IPS-15b (cell line): ENCODE results near the gene SETD1A.

Experiments
- H3K27me3 ChIP-seq: one replicate; pipeline ENCODE4 v1.6.1; 2013; ENCODE audit warnings: low read length; ENCODE audit not compliant: control insufficient read depth, insufficient read depth
- H3K36me3 ChIP-seq: one replicate; pipeline ENCODE4 v1.6.1; 2013; ENCODE audit warnings: low read length; ENCODE audit not compliant: control insufficient read depth, insufficient read depth
- H3K4me1 ChIP-seq: one replicate; pipeline ENCODE4 v1.6.1; 2013; ENCODE audit warnings: mild to moderate bottlenecking, low read length; ENCODE audit not compliant: control insufficient read depth, insufficient read depth
- H3K4me3 ChIP-seq: one replicate; pipeline ENCODE4 v1.5.1; 2013; ENCODE audit warnings: low read depth, low read length
- H3K9ac ChIP-seq: one replicate; pipeline ENCODE4 v1.6.1; 2013; ENCODE audit warnings: low read depth, mild to moderate bottlenecking, low read length
- H3K9me3 ChIP-seq: one replicate; pipeline ENCODE4 v1.6.1; 2013; ENCODE audit warnings: mild to moderate bottlenecking, low read length; ENCODE audit not compliant: control insufficient read depth, insufficient read depth

Gene SETD1A

DNA sequence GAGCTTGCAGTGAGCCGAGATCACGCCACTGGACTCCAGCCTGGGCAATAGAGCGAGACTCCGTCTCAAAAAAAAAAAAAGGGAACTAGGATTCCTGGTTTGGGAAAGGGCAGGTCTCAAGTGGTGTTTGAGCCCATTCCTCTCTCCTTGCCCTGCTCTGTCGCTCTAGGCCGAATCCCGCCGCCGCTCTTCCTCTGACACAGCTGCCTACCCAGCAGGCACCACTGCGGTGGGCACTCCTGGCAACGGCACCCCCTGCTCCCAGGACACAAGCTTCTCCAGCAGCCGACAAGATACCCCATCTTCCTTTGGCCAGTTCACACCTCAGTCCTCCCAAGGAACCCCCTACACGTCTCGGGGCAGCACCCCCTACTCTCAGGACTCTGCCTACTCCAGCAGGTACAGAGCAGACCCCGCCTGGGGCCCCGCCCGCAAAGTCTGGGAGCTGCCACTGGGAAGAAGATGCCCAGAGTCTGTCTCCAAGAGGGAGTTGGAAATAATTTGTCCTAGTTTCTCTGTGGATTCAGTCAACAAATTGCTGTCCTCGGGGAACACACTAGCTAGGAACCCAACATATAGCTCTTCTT, 6.5 kb downstream of the SETD1A start:
- H3K36me3 ChIP-seq = peaks cover 66% of the 10 kb centered on the region
- H3K9ac ChIP-seq = no peak overlapping the region
- H3K4me1 ChIP-seq = no peaks in the 10 kb centered on the region
- no peaks in the 10 kb centered on the region for H3K27me3 ChIP-seq
- no peaks in the 10 kb centered on the region for H3K9me3 ChIP-seq
- no peak overlapping the region for H3K4me3 ChIP-seq

DNA sequence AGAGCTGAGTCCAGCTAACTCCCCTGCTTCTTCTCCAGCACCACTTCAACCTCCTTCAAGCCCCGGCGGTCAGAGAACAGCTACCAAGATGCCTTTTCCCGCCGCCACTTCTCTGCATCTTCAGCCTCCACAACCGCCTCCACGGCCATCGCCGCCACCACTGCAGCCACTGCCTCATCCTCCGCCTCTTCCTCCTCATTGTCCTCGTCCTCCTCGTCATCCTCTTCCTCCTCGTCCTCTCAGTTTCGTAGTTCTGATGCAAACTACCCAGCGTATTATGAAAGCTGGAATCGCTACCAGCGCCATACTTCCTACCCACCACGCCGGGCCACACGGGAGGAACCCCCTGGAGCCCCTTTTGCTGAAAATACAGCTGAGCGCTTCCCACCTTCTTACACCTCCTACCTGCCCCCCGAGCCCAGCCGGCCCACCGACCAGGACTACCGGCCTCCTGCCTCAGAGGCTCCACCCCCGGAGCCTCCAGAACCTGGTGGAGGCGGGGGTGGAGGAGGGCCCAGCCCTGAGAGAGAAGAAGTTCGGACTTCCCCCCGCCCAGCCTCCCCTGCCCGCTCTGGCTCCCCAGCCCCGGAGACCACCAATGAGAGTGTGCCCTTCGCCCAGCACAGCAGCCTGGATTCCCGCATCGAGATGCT, 7.1 kb downstream of the SETD1A start:
- peaks cover 72% of the 10 kb centered on the region for H3K36me3 ChIP-seq

DNA sequence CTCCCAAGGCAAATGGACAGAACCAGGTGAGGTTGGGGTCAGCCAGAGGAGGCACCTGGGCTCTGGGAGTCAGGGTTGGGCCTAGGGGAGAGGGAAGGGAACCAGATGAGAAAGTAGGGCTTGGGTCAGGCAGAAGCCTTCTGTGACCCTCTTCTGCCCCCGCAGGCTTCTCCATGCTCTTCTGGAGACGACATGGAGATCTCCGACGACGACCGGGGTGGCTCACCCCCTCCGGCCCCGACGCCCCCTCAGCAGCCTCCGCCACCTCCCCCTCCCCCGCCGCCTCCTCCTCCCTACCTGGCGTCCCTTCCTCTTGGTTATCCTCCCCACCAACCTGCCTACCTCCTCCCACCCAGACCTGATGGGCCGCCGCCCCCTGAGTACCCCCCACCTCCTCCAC, 7.9 kb downstream of the SETD1A start:
- H3K27me3 ChIP-seq = no peaks in the 10 kb centered on the region
- H3K9me3 ChIP-seq = no peaks in the 10 kb centered on the region
- no peak overlapping the region for H3K4me3 ChIP-seq
- no peaks in the 10 kb centered on the region for H3K4me1 ChIP-seq
- H3K36me3 ChIP-seq = peaks cover 67% of the 10 kb centered on the region
- H3K9ac ChIP-seq = no peak overlapping the region

More for the DNA sequence above, 7.1 kb downstream of the SETD1A start:
- no peaks in the 10 kb centered on the region for H3K27me3 ChIP-seq
- no peak overlapping the region for H3K4me3 ChIP-seq
- H3K4me1 ChIP-seq = no peaks in the 10 kb centered on the region
- no peak overlapping the region for H3K9ac ChIP-seq
- no peaks in the 10 kb centered on the region for H3K9me3 ChIP-seq

DNA sequence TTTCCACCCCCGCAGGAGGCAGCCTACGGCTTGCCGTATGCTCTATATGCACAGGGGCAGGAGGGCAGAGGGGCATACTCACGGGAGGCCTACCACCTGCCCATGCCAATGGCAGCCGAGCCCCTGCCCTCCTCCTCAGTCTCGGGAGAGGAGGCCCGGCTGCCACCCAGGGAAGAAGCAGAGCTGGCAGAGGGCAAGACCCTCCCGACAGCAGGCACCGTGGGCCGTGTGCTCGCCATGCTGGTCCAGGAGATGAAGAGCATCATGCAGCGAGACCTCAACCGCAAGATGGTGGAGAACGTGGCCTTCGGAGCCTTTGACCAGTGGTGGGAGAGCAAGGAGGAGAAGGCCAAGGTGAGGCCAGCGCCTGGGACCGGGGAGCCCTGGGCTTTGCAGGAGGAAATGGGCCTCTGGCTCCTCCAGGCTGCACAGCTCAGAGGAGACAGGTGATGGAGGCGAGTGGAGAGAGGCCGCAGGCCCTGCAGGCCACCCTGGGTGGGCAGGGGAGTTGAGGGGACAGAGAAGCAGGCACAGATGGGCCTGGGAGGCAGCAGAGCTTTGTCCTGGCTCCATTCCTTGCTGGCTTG, 8.6 kb downstream of the SETD1A start:
- H3K9me3 ChIP-seq = no peaks in the 10 kb centered on the region
- H3K4me3 ChIP-seq = no peak overlapping the region
- H3K27me3 ChIP-seq = no peaks in the 10 kb centered on the region
- H3K4me1 ChIP-seq = no peaks in the 10 kb centered on the region
- H3K36me3 ChIP-seq = peaks cover 67% of the 10 kb centered on the region
- H3K9ac ChIP-seq = no peak overlapping the region

DNA sequence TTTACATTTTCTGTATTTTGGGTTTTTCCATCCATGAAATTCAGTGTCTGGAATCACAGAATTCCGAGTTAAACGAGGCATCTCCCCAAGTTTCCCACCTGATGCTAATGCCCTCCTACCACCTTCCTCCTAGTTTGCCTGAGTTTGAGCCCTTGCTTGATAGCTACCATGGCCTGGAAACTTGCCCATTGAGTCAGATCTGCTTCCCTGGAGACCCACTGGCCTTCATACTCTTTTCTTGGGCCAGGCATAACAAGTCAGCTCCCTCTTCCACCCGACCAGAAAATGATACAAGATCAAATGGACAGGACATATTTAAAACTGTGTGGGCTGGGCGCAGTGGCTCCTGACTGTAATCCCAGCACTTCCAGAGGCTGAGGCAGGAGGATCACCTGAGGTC, 10.2 kb downstream of the SETD1A start:
- H3K4me3 ChIP-seq = no peak overlapping the region
- no peaks in the 10 kb centered on the region for H3K9me3 ChIP-seq
- peaks cover 75% of the 10 kb centered on the region for H3K36me3 ChIP-seq
- no peaks in the 10 kb centered on the region for H3K27me3 ChIP-seq
- H3K9ac ChIP-seq = no peak overlapping the region
- H3K4me1 ChIP-seq = no peaks in the 10 kb centered on the region

DNA sequence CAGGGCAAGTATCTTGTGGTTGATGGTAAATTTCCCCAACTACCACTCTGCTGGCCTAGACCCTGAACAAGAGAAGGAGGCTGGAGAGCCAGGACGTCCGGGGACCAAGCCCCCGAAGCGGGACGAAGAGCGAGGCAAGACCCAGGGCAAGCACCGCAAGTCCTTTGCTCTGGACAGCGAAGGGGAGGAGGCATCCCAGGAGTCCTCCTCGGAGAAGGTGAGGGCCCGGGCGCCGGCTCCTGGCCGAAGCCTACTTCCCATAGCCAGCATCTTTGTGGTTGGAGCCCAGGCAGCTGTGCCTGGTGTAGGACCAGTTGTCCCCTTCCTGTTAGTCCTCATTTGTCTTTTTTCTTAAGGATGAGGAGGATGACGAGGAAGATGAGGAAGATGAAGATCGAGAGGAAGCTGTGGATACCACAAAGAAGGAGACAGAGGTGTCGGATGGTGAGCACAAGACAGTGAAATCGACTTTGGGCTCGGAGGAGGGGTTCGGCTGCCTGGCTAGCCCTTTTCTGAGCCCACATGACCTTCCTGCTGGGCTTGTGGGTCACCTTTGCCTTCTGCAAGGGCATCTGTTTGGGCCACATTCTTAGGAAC, 11.8 kb downstream of the SETD1A start:
- peaks cover 73% of the 10 kb centered on the region for H3K36me3 ChIP-seq
- H3K4me3 ChIP-seq = no peak overlapping the region
- H3K27me3 ChIP-seq = no peaks in the 10 kb centered on the region
- H3K9me3 ChIP-seq = no peaks in the 10 kb centered on the region
- H3K9ac ChIP-seq = no peak overlapping the region
- H3K4me1 ChIP-seq = no peaks in the 10 kb centered on the region

DNA sequence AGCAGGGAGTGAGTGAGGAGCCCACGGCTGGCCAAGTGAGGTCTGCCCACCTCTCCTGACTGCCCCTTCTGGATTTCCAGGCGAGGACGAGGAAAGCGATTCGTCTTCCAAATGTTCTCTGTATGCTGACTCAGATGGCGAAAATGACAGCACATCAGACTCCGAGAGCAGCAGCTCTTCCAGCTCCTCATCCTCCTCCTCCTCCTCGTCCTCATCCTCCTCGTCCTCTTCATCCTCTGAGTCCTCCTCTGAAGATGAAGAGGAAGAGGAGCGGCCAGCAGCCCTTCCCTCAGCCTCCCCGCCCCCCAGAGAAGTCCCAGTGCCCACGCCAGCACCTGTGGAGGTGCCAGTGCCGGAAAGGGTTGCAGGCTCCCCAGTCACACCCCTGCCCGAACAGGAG, 13.7 kb downstream of the SETD1A start:
- Histone ChIP-seq H3K36me3 (peaks cover 71% of the 10 kb centered on the region), H3K9ac (no peak overlapping the region), H3K9me3 (no peaks in the 10 kb centered on the region), H3K4me1 (no peaks in the 10 kb centered on the region), H3K4me3 (no peak overlapping the region), H3K27me3 (no peaks in the 10 kb centered on the region)

DNA sequence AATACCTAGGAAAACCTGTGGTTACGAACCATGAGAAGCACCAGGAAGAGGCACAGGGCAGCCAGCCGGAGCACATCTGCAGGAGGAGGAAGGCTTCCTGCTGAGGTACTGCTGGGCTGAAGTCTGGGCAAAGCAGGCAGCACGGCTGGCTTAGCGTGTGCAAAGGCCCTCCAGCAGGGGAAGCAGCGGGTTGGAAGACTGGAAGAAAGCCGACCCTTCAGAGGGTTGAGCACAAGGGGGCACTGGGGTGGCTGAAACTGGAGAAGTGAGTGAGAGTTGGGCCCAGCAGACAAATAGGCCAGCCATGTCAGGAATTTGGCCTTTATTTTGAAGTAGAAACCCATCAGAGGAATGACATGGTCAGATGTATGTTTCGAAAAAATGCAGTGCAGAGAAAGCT, 15.3 kb downstream of the SETD1A start:
- Histone ChIP-seq H3K4me3 (no peak overlapping the region), H3K4me1 (no peaks in the 10 kb centered on the region), H3K36me3 (peaks cover 65% of the 10 kb centered on the region), H3K9me3 (no peaks in the 10 kb centered on the region), H3K27me3 (no peaks in the 10 kb centered on the region), H3K9ac (no peak overlapping the region)

DNA sequence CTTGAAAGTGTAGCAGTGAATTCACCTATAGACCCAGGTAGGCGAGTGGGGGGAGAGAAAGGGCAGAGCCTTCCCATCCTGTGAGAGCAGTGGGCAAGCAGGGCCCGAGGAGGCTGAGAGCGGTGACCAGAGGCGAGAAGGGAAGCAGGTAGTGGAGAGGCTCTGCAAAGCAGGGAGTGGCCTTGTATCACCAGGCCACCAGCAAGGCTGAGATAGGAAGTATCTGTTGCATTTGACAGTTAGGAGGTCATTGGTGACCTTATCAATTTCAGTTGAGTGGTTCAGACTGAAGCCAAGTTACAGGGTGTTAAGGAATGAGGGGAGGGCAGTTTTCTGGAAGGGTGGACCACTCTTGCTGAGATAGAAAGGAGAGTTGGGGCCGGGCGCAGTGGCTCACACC, 16.8 kb downstream of the SETD1A start:
- Histone ChIP-seq H3K9me3 (no peaks in the 10 kb centered on the region), H3K4me1 (no peaks in the 10 kb centered on the region), H3K9ac (no peak overlapping the region), H3K27me3 (no peaks in the 10 kb centered on the region), H3K36me3 (peaks cover 67% of the 10 kb centered on the region), H3K4me3 (no peak overlapping the region)

DNA sequence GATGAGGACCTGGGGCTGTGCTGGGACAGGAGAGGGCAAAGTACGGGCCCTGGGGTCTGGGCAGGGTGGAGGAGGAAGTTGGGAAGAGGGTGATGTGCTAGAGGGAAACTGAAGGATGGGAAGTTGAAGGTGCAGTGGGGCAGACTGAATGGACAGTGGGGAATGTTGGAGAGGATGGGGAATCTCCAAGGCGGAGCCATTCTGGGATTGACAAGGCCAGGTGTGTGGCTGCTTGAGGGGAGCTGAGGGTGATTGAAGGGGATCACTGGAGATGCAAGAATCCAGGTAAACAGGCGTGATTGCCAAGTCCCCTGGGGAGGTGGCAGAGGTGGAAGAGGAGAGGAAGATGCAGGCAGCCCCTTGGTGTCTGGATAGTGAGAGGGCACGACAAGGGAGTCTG, 18.9 kb downstream of the SETD1A start:
- H3K9ac ChIP-seq = no peak overlapping the region
- H3K9me3 ChIP-seq = no peaks in the 10 kb centered on the region
- peaks cover 66% of the 10 kb centered on the region for H3K36me3 ChIP-seq
- no peaks in the 10 kb centered on the region for H3K27me3 ChIP-seq
- no peaks in the 10 kb centered on the region for H3K4me1 ChIP-seq
- H3K4me3 ChIP-seq = no peak overlapping the region

DNA sequence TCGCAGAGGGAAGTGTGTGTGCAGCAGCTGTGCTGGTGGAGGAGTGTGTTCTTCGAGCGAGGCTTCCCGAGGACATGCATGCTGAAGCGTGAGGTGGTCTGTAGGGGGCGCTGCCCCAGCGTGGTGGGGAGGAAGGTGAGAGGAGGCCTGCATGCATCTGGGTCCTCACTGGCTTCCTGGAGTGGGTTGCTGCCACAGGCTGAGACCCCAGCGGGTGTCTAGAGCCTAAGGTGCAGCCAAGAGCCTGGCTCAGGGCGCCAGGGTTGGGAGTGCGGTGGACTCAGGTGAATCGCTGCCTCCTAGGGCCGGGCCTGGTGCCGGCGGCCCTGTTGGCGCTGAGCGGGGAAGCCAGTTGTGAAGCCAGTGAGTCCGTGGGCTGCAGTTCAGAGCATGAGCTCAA, 19.9 kb downstream of the SETD1A start:
- Histone ChIP-seq H3K4me1 (no peaks in the 10 kb centered on the region), H3K27me3 (no peaks in the 10 kb centered on the region), H3K9ac (no peak overlapping the region), H3K4me3 (no peak overlapping the region), H3K9me3 (no peaks in the 10 kb centered on the region), H3K36me3 (peaks cover 59% of the 10 kb centered on the region)
